Prostate gland (tissue), 2 donors: ENCODE data around the gene CHST13. TPM values are rescaled to one million over a fixed set of nuclear protein-coding genes. Genes with fewer than 3 reads are reported as not detected.

Source experiments
- DNase-seq: peaks from one replicate; pipeline ENCODE4 v3.0.0-alpha.2; 2019; ENCODE audit warnings: low spot score
- H3K27ac ChIP-seq, 2 donors: fragments of 200-600 bp; sonication (generic); 2 replicates each; pipeline ENCODE4 v1.5.1; 2017 to 2019
- H3K27me3 ChIP-seq: fragments of 200-600 bp; sonication (generic); replicated peaks from 2 replicates; pipeline ENCODE4 v1.5.1; 2019; ENCODE audit not compliant: insufficient read depth
- H3K36me3 ChIP-seq, 2 donors: fragments of 200-600 bp; sonication (generic); 1 replicate in 1 of 2; 2 replicates in 1 of 2; pipeline versions ENCODE4 v1.5.1 to v1.8.1; 2017 to 2019
- H3K4me1 ChIP-seq: fragments of 200-600 bp; sonication (generic); replicated peaks from 2 replicates; pipeline ENCODE4 v1.5.1; 2019
- H3K4me3 ChIP-seq, 2 donors: fragments of 200-600 bp; sonication (generic); 2 replicates each; pipeline ENCODE4 v1.5.1; 2017 to 2019
- H3K9me3 ChIP-seq: fragments of 200-600 bp; sonication (generic); 2 replicates; pipeline ENCODE4 v1.5.1; 2017
- POLR2A ChIP-seq: fragments of 450-650 bp; IDR thresholded peaks from one replicate; pipeline ENCODE4 v1.6.1; 2016; ENCODE audit warnings: antibody characterized with exemption, mild to moderate bottlenecking
- POLR2AphosphoS5 ChIP-seq: sonication (generic); formaldehyde crosslinking; IDR thresholded peaks from one replicate; pipeline ENCODE4 v1.6.1; 2017; ENCODE audit warnings: antibody characterized with exemption
- WGBS: methylation state at CpG from one replicate; pipeline ENCODE4 v1.1.5; 2018; 5-methylcytosine and 5-hydroxymethylcytosine counted together
- intact Hi-C: fragments of 100-400 bp; cut with DNase I; formaldehyde crosslinking; loops from one replicate; pipeline ENCODE4 v1.14.2; 2022
- total RNA-seq, 2 donors: library from RNA; depleted of rRNA; stranded (reverse); fragments of >200 nt; gene quantifications; one replicate each; pipeline ENCODE4 v1.1.0, GENCODE V29; 2016
- TF ChIP-seq, protein P1 (sequence below), 4 experiments: fragments of 200-600 bp in 2 of 4; fragments of 450-650 bp in 2 of 4; sonication (generic) in 2 of 4; IDR thresholded peaks; 1 replicate in 3 of 4; 2 replicates in 1 of 4; pipeline ENCODE4 v1.5.1; 2016 to 2019; ENCODE audit warnings: antibody characterized with exemption in 4 of 4, mild to moderate bottlenecking in 2 of 4, moderate library complexity in 2 of 4

Gene CHST13
- total RNA-seq, 2 donors from 2014 or later, result 6.9 TPM; not detected in 1

DNA sequence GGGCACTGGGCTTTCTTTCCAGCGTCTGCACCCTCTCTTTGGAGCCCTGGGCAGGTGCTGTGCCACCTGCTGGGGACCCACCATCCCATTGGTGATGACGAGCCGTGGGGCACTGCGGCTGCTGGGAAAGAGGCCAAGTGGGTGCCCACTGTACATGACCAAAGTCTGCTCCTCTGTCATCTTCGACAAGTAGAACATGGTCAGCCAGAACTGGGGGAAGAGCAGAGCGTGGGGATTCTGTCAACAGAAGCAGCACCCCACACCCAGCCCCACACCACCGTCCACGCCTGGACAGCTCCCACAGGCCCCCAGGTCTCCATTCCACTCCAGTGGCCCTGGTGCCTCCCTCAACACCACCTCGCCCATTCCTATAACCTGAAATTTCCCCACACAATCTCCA, 16.1 kb upstream of the CHST13 start:
- H3K9me3 ChIP-seq, result no peaks in the 10 kb centered on the region
- intact Hi-C loops, result no loop called here
- WGBS, result 91% methylated on average over 9 of the region's 9 CpGs
- TF ChIP-seq, protein P1, sequence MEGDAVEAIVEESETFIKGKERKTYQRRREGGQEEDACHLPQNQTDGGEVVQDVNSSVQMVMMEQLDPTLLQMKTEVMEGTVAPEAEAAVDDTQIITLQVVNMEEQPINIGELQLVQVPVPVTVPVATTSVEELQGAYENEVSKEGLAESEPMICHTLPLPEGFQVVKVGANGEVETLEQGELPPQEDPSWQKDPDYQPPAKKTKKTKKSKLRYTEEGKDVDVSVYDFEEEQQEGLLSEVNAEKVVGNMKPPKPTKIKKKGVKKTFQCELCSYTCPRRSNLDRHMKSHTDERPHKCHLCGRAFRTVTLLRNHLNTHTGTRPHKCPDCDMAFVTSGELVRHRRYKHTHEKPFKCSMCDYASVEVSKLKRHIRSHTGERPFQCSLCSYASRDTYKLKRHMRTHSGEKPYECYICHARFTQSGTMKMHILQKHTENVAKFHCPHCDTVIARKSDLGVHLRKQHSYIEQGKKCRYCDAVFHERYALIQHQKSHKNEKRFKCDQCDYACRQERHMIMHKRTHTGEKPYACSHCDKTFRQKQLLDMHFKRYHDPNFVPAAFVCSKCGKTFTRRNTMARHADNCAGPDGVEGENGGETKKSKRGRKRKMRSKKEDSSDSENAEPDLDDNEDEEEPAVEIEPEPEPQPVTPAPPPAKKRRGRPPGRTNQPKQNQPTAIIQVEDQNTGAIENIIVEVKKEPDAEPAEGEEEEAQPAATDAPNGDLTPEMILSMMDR (IDR thresholded peaks at IDR 0.05), result no peak
- TF ChIP-seq POLR2AphosphoS5, result no peak
- no peak for TF ChIP-seq POLR2A
- H3K36me3 ChIP-seq, result no peaks in the 10 kb centered on the region
- H3K27me3 ChIP-seq, result no peaks in the 10 kb centered on the region
- H3K4me3 ChIP-seq, result no peak overlapping the region
- no peak overlapping the region for H3K27ac ChIP-seq
- no peak for DNase-seq
- H3K4me1 ChIP-seq, result no peaks in the 10 kb centered on the region

DNA sequence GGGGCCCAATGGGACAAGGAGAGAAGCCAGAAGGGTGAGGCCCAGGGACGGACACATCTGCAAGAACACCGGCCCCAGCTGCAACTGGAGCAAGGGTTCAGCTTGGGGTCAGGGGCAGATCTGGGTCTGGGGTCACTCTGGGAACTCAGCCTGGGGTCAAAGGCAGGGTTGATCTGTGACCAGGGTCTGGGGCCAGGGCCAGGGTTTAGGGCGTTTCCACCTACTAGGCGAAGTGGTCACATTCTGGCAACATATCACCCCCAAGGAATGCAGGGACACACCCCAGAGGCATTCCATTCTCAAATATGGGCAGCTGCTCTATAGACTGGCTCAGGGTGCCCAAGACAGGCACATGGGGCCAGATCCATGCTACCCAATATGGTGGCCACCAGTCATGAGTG, 15.4 kb upstream of the CHST13 start:
- Histone ChIP-seq H3K4me1 (no peaks in the 10 kb centered on the region), H3K36me3 (no peaks in the 10 kb centered on the region), H3K9me3 (no peaks in the 10 kb centered on the region), H3K27ac (no peak overlapping the region), H3K4me3 (no peak overlapping the region), H3K27me3 (no peaks in the 10 kb centered on the region)
- intact Hi-C loops, result no loop called here
- WGBS, result 98% methylated on average over 4 of the region's 4 CpGs
- TF ChIP-seq, protein P1 (IDR thresholded peaks at IDR 0.05), result no peak
- TF ChIP-seq POLR2A, result no peak
- DNase-seq, result no peak

DNA sequence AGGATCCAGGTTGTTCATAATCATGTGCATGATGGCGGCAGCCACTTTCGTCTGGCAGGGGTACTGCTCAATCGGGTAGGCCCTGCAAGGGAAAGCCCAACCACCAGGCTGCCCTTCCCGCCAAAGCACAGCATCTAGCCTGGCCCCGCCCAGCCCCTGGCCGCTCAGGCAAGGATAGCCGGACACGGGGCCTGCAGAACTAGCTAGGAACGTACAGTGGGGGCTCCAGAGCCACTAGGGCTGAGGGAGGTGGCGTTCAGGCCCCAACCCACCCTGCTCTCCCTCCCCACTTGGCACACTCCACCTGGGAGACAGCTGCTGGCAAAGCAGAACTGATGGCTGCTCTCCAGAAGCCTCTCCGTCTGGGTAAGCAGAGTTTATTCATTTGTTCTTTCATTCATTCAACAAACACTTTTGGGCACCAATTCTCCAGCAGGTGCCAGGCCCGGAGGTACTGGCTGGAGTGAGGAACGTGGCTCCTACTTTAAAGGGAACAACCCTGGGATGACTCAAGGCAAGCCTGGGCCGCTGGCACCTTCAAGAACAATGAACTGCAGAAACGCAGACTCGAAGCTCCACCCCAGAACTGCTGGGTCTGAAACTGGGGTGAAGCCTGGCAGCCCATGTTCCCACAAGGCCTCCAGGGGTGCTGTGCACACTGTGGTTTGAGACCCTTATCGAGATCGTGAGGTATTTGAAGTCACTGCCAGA, 14.2 kb upstream of the CHST13 start:
- no peaks in the 10 kb centered on the region for H3K27me3 ChIP-seq
- H3K4me3 ChIP-seq, result no peak overlapping the region
- no peaks in the 10 kb centered on the region for H3K36me3 ChIP-seq
- H3K27ac ChIP-seq, result no peak overlapping the region
- TF ChIP-seq POLR2A, result no peak
- no peak for TF ChIP-seq POLR2AphosphoS5
- TF ChIP-seq, protein P1 (IDR thresholded peaks at IDR 0.05), result no peak
- DNase-seq, result no peak
- intact Hi-C loops, result no loop called here
- no peaks in the 10 kb centered on the region for H3K9me3 ChIP-seq
- H3K4me1 ChIP-seq, result no peaks in the 10 kb centered on the region
- 39% methylated on average over 18 of the region's 18 CpGs for whole genome bisulfite sequencing

DNA sequence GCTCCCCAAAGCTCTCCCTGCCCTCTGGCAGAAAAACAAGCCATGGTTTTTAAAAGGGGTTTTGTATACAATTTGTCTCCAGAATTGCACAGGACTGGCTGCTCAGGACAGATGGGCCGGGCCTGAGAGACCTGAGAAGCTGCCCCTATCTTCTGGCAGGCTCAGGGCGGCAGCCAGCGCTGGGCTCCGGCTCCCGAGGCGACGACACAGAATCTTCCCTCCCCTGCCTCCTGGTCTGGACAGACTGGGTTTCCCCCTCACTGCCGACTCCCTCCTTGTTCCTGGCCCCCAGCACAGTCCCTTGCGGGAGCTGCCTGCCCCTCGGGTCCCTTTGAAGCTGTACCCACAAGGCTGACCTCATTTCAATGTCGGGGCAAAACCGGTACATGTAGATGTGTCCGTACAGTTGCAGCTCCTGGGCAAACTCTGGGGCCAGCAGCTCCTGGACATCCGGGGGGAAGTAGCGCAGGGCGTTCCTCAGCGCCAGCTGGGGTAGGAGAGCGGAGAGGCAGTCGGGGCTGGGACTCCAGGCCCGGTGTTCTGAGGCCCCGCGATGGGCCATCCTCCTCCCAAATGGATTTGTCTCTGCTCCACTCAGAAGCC, 13.5 kb upstream of the CHST13 start:
- TF ChIP-seq, protein P1 (IDR thresholded peaks at IDR 0.05), result no peak
- TF ChIP-seq POLR2AphosphoS5 (no peak), POLR2A (no peak)
- WGBS, result 47% methylated on average over 22 of the region's 22 CpGs

DNA sequence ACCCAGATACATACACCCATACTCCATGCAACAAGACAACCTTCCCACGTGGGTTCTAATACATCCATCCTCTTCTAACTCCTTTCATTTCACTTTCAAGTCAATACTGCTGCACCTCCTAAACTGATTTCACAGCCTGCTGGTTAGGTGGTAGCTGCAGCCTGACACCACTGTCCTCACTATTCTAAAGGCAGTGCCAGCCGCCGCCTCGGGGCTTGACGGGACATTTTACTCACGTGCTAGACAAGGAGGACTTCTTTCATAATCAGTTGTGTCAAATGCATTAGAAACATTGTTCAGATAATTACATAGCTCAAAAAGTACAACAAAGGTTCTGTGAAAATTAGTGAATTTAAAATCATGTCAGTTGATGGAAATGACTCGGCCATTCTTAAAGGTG, 12.7 kb upstream of the CHST13 start:
- no peak for DNase-seq
- H3K4me3 ChIP-seq, result no peak overlapping the region
- 78% methylated on average over 7 of the region's 7 CpGs for WGBS

More for the DNA sequence above, 13.5 kb upstream of the CHST13 start:
- no peaks in the 10 kb centered on the region for H3K27me3 ChIP-seq
- H3K36me3 ChIP-seq, result no peaks in the 10 kb centered on the region
- H3K4me3 ChIP-seq, result no peak overlapping the region
- no peaks in the 10 kb centered on the region for H3K4me1 ChIP-seq
- no peaks in the 10 kb centered on the region for H3K9me3 ChIP-seq
- no peak for DNase-seq
- no peak overlapping the region for H3K27ac ChIP-seq
- intact Hi-C loops, result no loop called here

More for the DNA sequence above, 12.7 kb upstream of the CHST13 start:
- Histone ChIP-seq H3K36me3 (no peaks in the 10 kb centered on the region), H3K27me3 (no peaks in the 10 kb centered on the region), H3K27ac (no peak overlapping the region), H3K9me3 (no peaks in the 10 kb centered on the region), H3K4me1 (no peaks in the 10 kb centered on the region)
- intact Hi-C loops, result no loop called here
- TF ChIP-seq POLR2AphosphoS5 (no peak), POLR2A (no peak)
- TF ChIP-seq, protein P1 (IDR thresholded peaks at IDR 0.05), result no peak
